B cell (primary cell): ENCODE results near the gene ANXA8. TPM values are rescaled to one million over a fixed set of nuclear protein-coding genes. Genes with fewer than 3 reads are reported as not detected.

Experiments used
- ATAC-seq: fragments of 200-7000 bp; cut with Tn5 transposase; one replicate; pipeline ENCODE4 v1.10.0; 2021; ENCODE audit warnings: low read depth, mild to moderate bottlenecking, moderate number of reproducible peaks, moderate library complexity
- CTCF ChIA-PET: fragments of 350-600 bp; sonication (Branson Sonifier 250); formaldehyde crosslinking; loops from one replicate; lab custom pipeline; 2021; ENCODE audit warnings: antibody characterized with exemption, inconsistent platforms; lab: Charles Lee
- POLR2A ChIA-PET: fragments of 350-600 bp; sonication (Branson Sonifier 250); formaldehyde crosslinking; loops from one replicate; lab custom pipeline; 2021; ENCODE audit warnings: antibody characterized with exemption; lab: Charles Lee
- DNase-seq: peaks from one replicate; pipeline ENCODE4 v3.0.0; 2013
- H2AFZ ChIP-seq: 2 replicates; pipeline ENCODE4 v1.6.1; 2012; ENCODE audit warnings: mild to moderate bottlenecking, low read depth, low read length; ENCODE audit not compliant: insufficient read depth, poor library complexity, severe bottlenecking
- H3K27ac ChIP-seq, 2 donors: 1 replicate in 1 of 2; 2 replicates in 1 of 2; pipeline ENCODE4 v1.5.1; 2012 to 2013; ENCODE audit warnings: low read length in 2 of 2, mild to moderate bottlenecking in 2 of 2, moderate library complexity in 1 of 2
- H3K27me3 ChIP-seq, 4 experiments: fragments of 200-600 bp in 1 of 4; sonication (generic) in 1 of 4; replicated peaks in 1 of 4; 1 replicate in 2 of 4; 2 replicates in 2 of 4; pipeline versions ENCODE4 v1.6.1 to v1.7.0; 2013 to 2016; ENCODE audit warnings: low read length in 3 of 4, mild to moderate bottlenecking in 2 of 4, mixed read lengths in 1 of 4, moderate library complexity in 1 of 4; ENCODE audit not compliant: insufficient read depth in 4 of 4, control insufficient read depth in 3 of 4; ENCODE audit errors: control extremely low read depth in 1 of 4
- H3K36me3 ChIP-seq, 2 experiments: replicated peaks in 1 of 2; 1 replicate in 1 of 2; 2 replicates in 1 of 2; pipeline versions ENCODE4 v1.6.1 to v1.7.1; 2013; ENCODE audit warnings: low read length in 1 of 2; ENCODE audit not compliant: insufficient read depth in 2 of 2, control insufficient read depth in 1 of 2; ENCODE audit errors: control extremely low read depth in 1 of 2, extremely low read depth in 1 of 2
- H3K4me1 ChIP-seq, 2 donors: fragments of 200-600 bp in 1 of 2; sonication (generic) in 1 of 2; 1 replicate in 1 of 2; 2 replicates in 1 of 2; pipeline versions ENCODE4 v1.5.1 to v1.6.1; 2013 to 2017; ENCODE audit warnings: low read length in 2 of 2; ENCODE audit not compliant: control insufficient read depth in 2 of 2, insufficient read depth in 2 of 2
- H3K4me2 ChIP-seq: replicated peaks from 2 replicates; pipeline ENCODE3; 2012; ENCODE audit warnings: mild to moderate bottlenecking, low read depth, low read length; ENCODE audit not compliant: poor library complexity, severe bottlenecking
- H3K4me3 ChIP-seq, 5 experiments: fragments of 200-600 bp in 1 of 5; sonication (generic) in 1 of 5; 1 replicate in 3 of 5; 2 replicates in 2 of 5; pipeline versions ENCODE4 v1.5.1 to v1.7.0; 2011 to 2016; ENCODE audit warnings: low read length in 4 of 5, mild to moderate bottlenecking in 4 of 5, low read depth in 2 of 5, control low read depth in 1 of 5, moderate library complexity in 1 of 5; ENCODE audit not compliant: insufficient read depth in 1 of 5; ENCODE audit errors: control extremely low read depth in 1 of 5, extremely low read depth in 1 of 5
- H3K79me2 ChIP-seq: fragments of 200-600 bp; sonication (generic); one replicate; pipeline ENCODE4 v1.6.0; 2016; ENCODE audit warnings: low read length; ENCODE audit not compliant: control insufficient read depth, insufficient read depth
- H3K9ac ChIP-seq: fragments of 200-600 bp; sonication (generic); 2 replicates; pipeline ENCODE4 v1.6.1; 2017; ENCODE audit warnings: mild to moderate bottlenecking, low read length, moderate library complexity
- H3K9me3 ChIP-seq, 3 donors: one replicate each; pipeline versions ENCODE4 v1.6.1 to v1.7.1; 2013; ENCODE audit warnings: low read length in 2 of 3; ENCODE audit not compliant: control insufficient read depth in 2 of 3, insufficient read depth in 1 of 3; ENCODE audit errors: control extremely low read depth in 1 of 3
- H4K20me1 ChIP-seq: 2 replicates; pipeline ENCODE4 v1.6.0; 2012; ENCODE audit warnings: mild to moderate bottlenecking, low read length; ENCODE audit not compliant: insufficient read depth, control insufficient read depth, poor library complexity, severe bottlenecking
- H3K27ac Mint-ChIP-seq: one replicate; pipeline ENCODE4 v1.8.0; 2021; ENCODE audit warnings: mixed read lengths
- H3K27me3 Mint-ChIP-seq: one replicate; pipeline ENCODE4 v1.8.0; 2021; ENCODE audit warnings: mixed read lengths
- H3K4me1 Mint-ChIP-seq: one replicate; pipeline ENCODE4 v1.8.0; 2021; ENCODE audit warnings: mixed read lengths
- H3K4me3 Mint-ChIP-seq: one replicate; pipeline ENCODE4 v1.8.0; 2021; ENCODE audit warnings: mixed read lengths
- H3K9me3 Mint-ChIP-seq: one replicate; pipeline ENCODE4 v1.8.0; 2022; ENCODE audit warnings: mixed read lengths; ENCODE audit not compliant: insufficient read depth
- EZH2 ChIP-seq: IDR thresholded peaks from 2 replicates; pipeline ENCODE4 v1.6.1; 2012; ENCODE audit warnings: borderline replicate concordance, low read depth, mild to moderate bottlenecking, moderate library complexity, low read length; ENCODE audit not compliant: insufficient read depth, poor library complexity, severe bottlenecking
- WGBS: methylation state at CpG from one replicate; pipeline ENCODE4 v1.1.5; 2013; ENCODE audit warnings: missing lambda C conversion rate; ENCODE audit not compliant: insufficient coverage; 5-methylcytosine and 5-hydroxymethylcytosine counted together
- intact Hi-C: fragments of 100-400 bp; cut with micrococcal nuclease; formaldehyde crosslinking; loops from one replicate; pipeline ENCODE4 v1.10.0; 2022
- polyA plus RNA-seq: library from polyadenylated mRNA; depleted of rRNA; stranded (reverse); fragments of >200 nt; gene quantifications from 2 replicates; pipeline ENCODE4 v1.2.3, GENCODE V29; 2012
- total RNA-seq, 2 donors: library from RNA; stranded (reverse); fragments of 120-200 nt in 1 of 2; gene quantifications; 1 replicate in 1 of 2; 2 replicates in 1 of 2; pipeline versions ENCODE4 v1.2.3 to v1.2.4, GENCODE V29; 2013 to 2022
- TF ChIP-seq, protein P1 (sequence below): fragments of 200-600 bp; IDR thresholded peaks from one replicate; pipeline ENCODE4 v1.8.0; 2022; ENCODE audit warnings: antibody characterized with exemption, mild to moderate bottlenecking

Gene ANXA8
- total and polyA plus RNA-seq, 2 donors (not counting 1 experiment from before 2014, with no cell fraction given) = not detected

DNA sequence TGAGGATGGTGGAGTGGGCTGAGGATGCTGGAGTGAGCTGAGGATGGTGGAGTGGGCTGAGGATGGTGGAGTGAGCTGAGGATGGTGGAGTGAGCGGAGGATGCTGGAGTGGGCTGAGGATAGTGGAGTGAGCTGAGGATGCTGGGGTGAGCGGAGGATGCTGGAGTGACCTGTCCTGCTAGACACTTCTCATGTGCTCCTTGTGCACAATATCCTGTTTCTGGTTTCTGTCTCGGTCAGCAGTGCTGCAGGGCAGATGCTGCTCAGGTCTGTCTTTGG lies 29.2 kb downstream of the ANXA8 start:
- no peaks in the 10 kb centered on the region for H3K79me2 ChIP-seq
- Mint-ChIP-seq H3K27me3 (peaks cover 17% of the 10 kb centered on the region), H3K9me3 (no peaks in the 10 kb centered on the region), H3K4me1 (peaks cover 2% of the 10 kb centered on the region), H3K27ac (no peak overlapping the region), H3K4me3 (no peak overlapping the region)
- no peaks in the 10 kb centered on the region for H4K20me1 ChIP-seq
- POLR2A ChIA-PET = no interaction called here
- no peak overlapping the region for H3K4me2 ChIP-seq
- no peak overlapping the region for H3K4me3 ChIP-seq
- H3K27me3 ChIP-seq = peaks cover 0 to 3% (median 0%) of the 10 kb centered on the region in 4 experiments
- no peak overlapping the region for H3K9ac ChIP-seq
- TF ChIP-seq, protein P1, sequence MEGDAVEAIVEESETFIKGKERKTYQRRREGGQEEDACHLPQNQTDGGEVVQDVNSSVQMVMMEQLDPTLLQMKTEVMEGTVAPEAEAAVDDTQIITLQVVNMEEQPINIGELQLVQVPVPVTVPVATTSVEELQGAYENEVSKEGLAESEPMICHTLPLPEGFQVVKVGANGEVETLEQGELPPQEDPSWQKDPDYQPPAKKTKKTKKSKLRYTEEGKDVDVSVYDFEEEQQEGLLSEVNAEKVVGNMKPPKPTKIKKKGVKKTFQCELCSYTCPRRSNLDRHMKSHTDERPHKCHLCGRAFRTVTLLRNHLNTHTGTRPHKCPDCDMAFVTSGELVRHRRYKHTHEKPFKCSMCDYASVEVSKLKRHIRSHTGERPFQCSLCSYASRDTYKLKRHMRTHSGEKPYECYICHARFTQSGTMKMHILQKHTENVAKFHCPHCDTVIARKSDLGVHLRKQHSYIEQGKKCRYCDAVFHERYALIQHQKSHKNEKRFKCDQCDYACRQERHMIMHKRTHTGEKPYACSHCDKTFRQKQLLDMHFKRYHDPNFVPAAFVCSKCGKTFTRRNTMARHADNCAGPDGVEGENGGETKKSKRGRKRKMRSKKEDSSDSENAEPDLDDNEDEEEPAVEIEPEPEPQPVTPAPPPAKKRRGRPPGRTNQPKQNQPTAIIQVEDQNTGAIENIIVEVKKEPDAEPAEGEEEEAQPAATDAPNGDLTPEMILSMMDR = no peak
- TF ChIP-seq EZH2 = no peak
- peaks cover 0 to 2% of the 10 kb centered on the region in 2 donors for H3K4me1 ChIP-seq
- no peak overlapping the region for H2AFZ ChIP-seq
- WGBS = 80% methylated on average over 2 of the region's 3 CpGs
- H3K36me3 ChIP-seq = no peaks in the 10 kb centered on the region
- no peaks in the 10 kb centered on the region for H3K9me3 ChIP-seq
- H3K27ac ChIP-seq = no peak overlapping the region
- CTCF ChIA-PET = no interaction called here
- DNase-seq (no peak), ATAC-seq (no peak)
- intact Hi-C loops = no loop called here

DNA sequence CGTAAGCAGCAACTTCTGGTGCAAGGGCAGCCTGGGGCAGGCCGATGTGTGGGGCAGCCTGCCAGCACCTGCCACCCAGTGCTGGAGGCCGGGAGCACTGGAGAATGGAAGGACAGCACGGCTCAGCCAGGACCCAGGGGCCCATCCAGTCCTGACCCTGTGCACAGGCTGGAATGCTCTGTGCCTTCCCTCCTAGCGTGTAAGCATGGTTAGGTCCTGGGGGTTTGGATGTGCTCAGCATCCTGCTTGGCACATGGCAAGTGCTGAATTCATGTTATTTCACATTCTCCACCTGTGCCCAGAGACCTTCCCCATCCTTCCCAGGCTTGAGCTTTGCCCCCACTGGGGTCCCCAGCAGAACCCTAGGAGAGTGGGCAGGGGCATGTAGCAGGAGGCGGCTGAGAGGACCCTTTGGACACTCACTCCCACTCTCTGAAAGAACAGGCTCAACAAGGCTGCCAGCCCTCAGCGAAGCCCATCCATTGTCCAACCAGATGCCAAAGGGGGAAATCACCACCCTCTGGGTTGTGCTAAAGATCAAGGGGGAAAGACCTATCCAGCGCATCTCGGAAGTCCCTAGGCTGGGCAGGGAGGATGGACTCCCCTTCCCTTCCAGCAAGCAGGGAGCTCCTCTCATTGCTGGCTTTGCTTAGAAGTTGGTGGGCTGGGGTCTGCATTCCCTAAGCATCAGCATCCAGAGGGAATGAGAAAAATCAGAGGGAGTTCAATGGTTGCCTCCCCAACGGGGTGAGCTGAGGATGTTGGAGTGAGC lies 29.7 kb downstream of the ANXA8 start:
- no peaks in the 10 kb centered on the region for H4K20me1 ChIP-seq
- no peaks in the 10 kb centered on the region for H3K9me3 ChIP-seq
- no peak overlapping the region for H3K4me3 ChIP-seq
- ChIA-PET CTCF (no interaction called here), POLR2A (no interaction called here)
- peaks cover 2% of the 10 kb centered on the region for H3K4me1 Mint-ChIP-seq
- H3K36me3 ChIP-seq = no peaks in the 10 kb centered on the region
- peaks cover 0 to 7% of the 10 kb centered on the region in 2 donors for H3K4me1 ChIP-seq
- no peaks in the 10 kb centered on the region for H3K9me3 Mint-ChIP-seq
- intact Hi-C loops = no loop called here
- no peak overlapping the region for H3K4me2 ChIP-seq
- H3K27ac Mint-ChIP-seq = no peak overlapping the region
- no peak for DNase-seq
- no peak overlapping the region for H2AFZ ChIP-seq
- H3K27me3 Mint-ChIP-seq = peaks cover 17% of the 10 kb centered on the region
- TF ChIP-seq, protein P1 = no peak
- no peak for TF ChIP-seq EZH2
- no peak overlapping the region for H3K4me3 Mint-ChIP-seq
- H3K27ac ChIP-seq = no peak overlapping the region
- H3K9ac ChIP-seq = no peak overlapping the region
- WGBS = 76% methylated on average over 7 of the region's 10 CpGs
- ATAC-seq = no peak
- H3K27me3 ChIP-seq = peaks cover 0 to 3% (median 0%) of the 10 kb centered on the region in 4 experiments
- no peaks in the 10 kb centered on the region for H3K79me2 ChIP-seq
